ENCODE measurements around the gene RPS6KL1.
A peak's percentile ranks its signal among the peaks of the same experiment; 100 is the strongest.

RPS6KL1 gene

GRCh38 chr14:74947353-74948227 is 24.5 kb upstream of the RPS6KL1 start:
- TF ChIP-seq CTCF (IDR thresholded peaks at IDR 0.05; ENCODE audit: low read depth, low read length, missing control alignments), result no peak
- DNase-seq (ENCODE audit: low read depth), result no peak
- no peak overlapping the region for H3K4me3 ChIP-seq (ENCODE audit: low read depth, low read length)

- TF ChIP-seq CTCF (IDR thresholded peaks at IDR 0.05; ENCODE audit: low read depth, low read length, missing control alignments), result no peak
- DNase-seq (ENCODE audit: low read depth), result no peak
- no peak overlapping the region for H3K4me3 ChIP-seq (ENCODE audit: low read depth, low read length)
Observed at GRCh38 chr14:74946659-74947281, 23.7 kb upstream of the RPS6KL1 start.

- peak; percentile 98 for TF ChIP-seq CTCF (IDR thresholded peaks at IDR 0.05; ENCODE audit: low read depth, low read length, missing control alignments)
- DNase-seq (ENCODE audit: low read depth), result no peak
- H3K4me3 ChIP-seq (ENCODE audit: low read depth, low read length), result no peak overlapping the region
Observed at GRCh38 chr14:74945852-74946658, 23.0 kb upstream of the RPS6KL1 start.

- no peak overlapping the region for H3K4me3 ChIP-seq (ENCODE audit: low read depth, low read length)
- TF ChIP-seq CTCF (IDR thresholded peaks at IDR 0.05; ENCODE audit: low read depth, low read length, missing control alignments), result peak; percentile 51
- no peak for DNase-seq (ENCODE audit: low read depth)
Observed at GRCh38 chr14:74945261-74945851, 22.3 kb upstream of the RPS6KL1 start.

- no peak for TF ChIP-seq CTCF (IDR thresholded peaks at IDR 0.05; ENCODE audit: low read depth, low read length, missing control alignments)
- DNase-seq (ENCODE audit: low read depth), result no peak
- peak overlapping the region; percentile 60 for H3K4me3 ChIP-seq (ENCODE audit: low read depth, low read length)
Observed at GRCh38 chr14:74942608-74943007, 19.5 kb upstream of the RPS6KL1 start.

- no peak for DNase-seq (ENCODE audit: low read depth)
- peak overlapping the region; percentile 60 for H3K4me3 ChIP-seq (ENCODE audit: low read depth, low read length)
- TF ChIP-seq CTCF (IDR thresholded peaks at IDR 0.05; ENCODE audit: low read depth, low read length, missing control alignments), result no peak
Observed at GRCh38 chr14:74942181-74942580, 19.1 kb upstream of the RPS6KL1 start.

Measured in GM12864 (cell line).